Esophagus muscularis mucosa (tissue), 4 donors: ENCODE results near the gene CDH22. TPM values are rescaled to one million over a fixed set of nuclear protein-coding genes. Genes with fewer than 3 reads are reported as not detected.
A peak's percentile ranks its signal among the peaks of the same experiment; 100 is the strongest.

Experiments used
- DNase-seq: peaks from one replicate; pipeline ENCODE4 v3.0.0-alpha.2; 2017; ENCODE audit errors: extremely low spot score
- H3K27ac ChIP-seq, 4 donors: fragments of 200-600 bp; sonication (generic); replicated peaks in 1 of 4; 1 replicate in 3 of 4; 2 replicates in 1 of 4; pipeline ENCODE4 v1.5.1; 2016 to 2019; ENCODE audit warnings: mild to moderate bottlenecking in 1 of 4
- H3K27me3 ChIP-seq, 4 donors: fragments of 200-600 bp; sonication (generic); one replicate each; pipeline versions ENCODE4 v1.5.1 to v1.6.0; 2016 to 2019
- H3K36me3 ChIP-seq, 4 donors: fragments of 200-600 bp; sonication (generic); one replicate each; pipeline ENCODE4 v1.5.1; 2016 to 2019
- H3K4me1 ChIP-seq, 4 donors: fragments of 200-600 bp; sonication (generic); one replicate each; pipeline ENCODE4 v1.5.1; 2016 to 2019
- H3K4me3 ChIP-seq, 4 donors: fragments of 200-600 bp; sonication (generic); 1 replicate in 2 of 4; 2 replicates in 2 of 4; pipeline ENCODE4 v1.5.1; 2016 to 2019; ENCODE audit warnings: mild to moderate bottlenecking in 4 of 4, moderate library complexity in 1 of 4
- H3K9me3 ChIP-seq, 4 donors: fragments of 200-600 bp; sonication (generic); 1 replicate in 3 of 4; 2 replicates in 1 of 4; pipeline ENCODE4 v1.5.1; 2016 to 2019
- EP300 ChIP-seq: sonication (generic); formaldehyde crosslinking; IDR thresholded peaks from one replicate; pipeline ENCODE4 v1.6.1; 2017; ENCODE audit warnings: antibody characterized with exemption
- POLR2A ChIP-seq: fragments of 450-650 bp; IDR thresholded peaks from one replicate; pipeline ENCODE4 v1.6.1; 2017; ENCODE audit warnings: antibody characterized with exemption, moderate library complexity, mild to moderate bottlenecking, low read depth
- POLR2AphosphoS5 ChIP-seq, 2 donors: sonication (generic); formaldehyde crosslinking; IDR thresholded peaks; one replicate each; pipeline ENCODE4 v1.6.1; 2017; ENCODE audit warnings: antibody characterized with exemption in 2 of 2
- WGBS: methylation state at CpG from one replicate; pipeline ENCODE4 v1.1.5; 2018; 5-methylcytosine and 5-hydroxymethylcytosine counted together
- intact Hi-C: fragments of 100-400 bp; cut with DNase I; formaldehyde crosslinking; loops from one replicate; pipeline ENCODE4 v1.15.1; 2023
- total RNA-seq, 4 donors: library from RNA; depleted of rRNA; stranded (reverse); fragments of >200 nt; gene quantifications; one replicate each; pipeline versions ENCODE4 v1.1.0 to v1.2.1, GENCODE V29; 2016
- TF ChIP-seq, protein P1 (sequence below), 3 experiments: fragments of 200-600 bp in 2 of 3; fragments of 450-650 bp in 1 of 3; sonication (generic) in 2 of 3; IDR thresholded peaks; one replicate each; pipeline ENCODE4 v1.5.1; 2017 to 2019; ENCODE audit warnings: antibody characterized with exemption in 3 of 3, mild to moderate bottlenecking in 2 of 3, moderate library complexity in 1 of 3

CDH22 gene
- total RNA-seq, 4 donors from 2014 or later, result 0.17 to 0.69 (median 0.42) TPM; not detected in 1

DNA sequence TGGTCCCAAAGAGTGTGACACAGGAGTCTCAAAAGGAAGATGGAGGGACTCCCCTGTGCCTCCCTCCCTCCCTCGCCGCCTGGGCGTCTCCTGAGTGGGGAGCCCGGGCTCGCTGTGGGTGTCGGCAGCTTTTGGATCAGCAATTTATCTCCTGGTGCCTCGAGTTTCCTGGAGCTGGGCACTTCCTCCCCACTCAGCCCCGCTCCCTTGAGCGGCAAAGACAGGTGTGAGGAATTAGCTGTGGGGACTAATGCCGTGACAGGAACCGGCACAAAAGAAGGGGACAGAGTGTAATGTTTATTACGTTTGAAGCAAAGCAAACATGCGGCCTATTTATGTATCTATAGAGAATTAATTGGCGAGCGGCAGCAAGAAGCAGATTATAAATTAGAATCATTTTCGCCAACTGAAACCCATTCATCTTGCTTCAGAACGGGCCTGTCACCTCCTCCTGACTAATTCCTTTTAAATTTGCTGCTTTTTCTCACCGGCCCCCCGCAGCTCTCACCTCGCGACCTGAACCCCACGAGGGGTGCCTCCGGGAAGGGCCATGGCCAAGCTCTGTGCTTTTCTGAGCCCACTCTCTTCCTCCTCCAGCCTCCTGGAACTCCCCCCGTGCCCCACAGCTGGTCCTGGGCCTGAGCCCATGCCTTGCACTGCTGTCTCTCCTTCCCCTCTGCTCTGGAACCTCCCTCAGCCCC lies 8.8 kb upstream of the CDH22 start:
- no peak overlapping the region for H3K27ac ChIP-seq
- H3K36me3 ChIP-seq, result no peaks in the 10 kb centered on the region
- intact Hi-C loops, result no loop called here
- peaks cover 5 to 99% (median 44%) of the 10 kb centered on the region in 4 donors for H3K27me3 ChIP-seq
- peaks cover 4 to 9% (median 8%) of the 10 kb centered on the region in 4 donors for H3K4me1 ChIP-seq
- H3K4me3 ChIP-seq, result no peak overlapping the region
- no peak for DNase-seq
- TF ChIP-seq POLR2A (no peak), EP300 (no peak), POLR2AphosphoS5 (IDR thresholded peaks at IDR 0.05) (no peak)
- TF ChIP-seq, protein P1, sequence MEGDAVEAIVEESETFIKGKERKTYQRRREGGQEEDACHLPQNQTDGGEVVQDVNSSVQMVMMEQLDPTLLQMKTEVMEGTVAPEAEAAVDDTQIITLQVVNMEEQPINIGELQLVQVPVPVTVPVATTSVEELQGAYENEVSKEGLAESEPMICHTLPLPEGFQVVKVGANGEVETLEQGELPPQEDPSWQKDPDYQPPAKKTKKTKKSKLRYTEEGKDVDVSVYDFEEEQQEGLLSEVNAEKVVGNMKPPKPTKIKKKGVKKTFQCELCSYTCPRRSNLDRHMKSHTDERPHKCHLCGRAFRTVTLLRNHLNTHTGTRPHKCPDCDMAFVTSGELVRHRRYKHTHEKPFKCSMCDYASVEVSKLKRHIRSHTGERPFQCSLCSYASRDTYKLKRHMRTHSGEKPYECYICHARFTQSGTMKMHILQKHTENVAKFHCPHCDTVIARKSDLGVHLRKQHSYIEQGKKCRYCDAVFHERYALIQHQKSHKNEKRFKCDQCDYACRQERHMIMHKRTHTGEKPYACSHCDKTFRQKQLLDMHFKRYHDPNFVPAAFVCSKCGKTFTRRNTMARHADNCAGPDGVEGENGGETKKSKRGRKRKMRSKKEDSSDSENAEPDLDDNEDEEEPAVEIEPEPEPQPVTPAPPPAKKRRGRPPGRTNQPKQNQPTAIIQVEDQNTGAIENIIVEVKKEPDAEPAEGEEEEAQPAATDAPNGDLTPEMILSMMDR (IDR thresholded peaks at IDR 0.05), result no peak
- H3K9me3 ChIP-seq, result no peaks in the 10 kb centered on the region
- WGBS, result 22% methylated on average over 24 of the region's 24 CpGs

DNA sequence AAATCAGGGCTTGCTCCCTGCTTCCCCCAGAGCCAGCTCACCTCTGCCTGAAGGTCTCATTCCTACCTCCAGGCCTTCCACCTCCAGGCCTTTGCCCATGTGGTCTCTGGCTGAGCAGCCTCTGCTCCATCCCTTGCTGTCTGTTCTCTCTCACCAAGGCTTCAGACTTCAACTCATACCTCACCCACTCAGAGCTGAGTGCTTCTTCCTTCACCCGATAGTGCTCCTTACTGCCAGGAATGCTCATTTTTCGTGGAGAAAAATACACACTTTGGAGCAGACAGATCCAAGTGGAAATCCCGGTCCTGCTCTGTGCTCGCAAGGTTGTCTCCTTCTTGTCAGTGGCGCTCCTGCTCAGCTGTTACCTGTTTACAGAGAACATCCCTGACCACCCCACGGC lies 7.0 kb upstream of the CDH22 start:
- peaks cover 5 to 99% (median 49%) of the 10 kb centered on the region in 4 donors for H3K27me3 ChIP-seq
- intact Hi-C loops, result no loop called here
- WGBS, result 60% methylated on average over 6 of the region's 6 CpGs
- H3K9me3 ChIP-seq, result no peaks in the 10 kb centered on the region
- DNase-seq, result no peak
- H3K4me3 ChIP-seq, result no peak overlapping the region
- H3K4me1 ChIP-seq, result peaks cover 4 to 12% (median 10%) of the 10 kb centered on the region in 4 donors
- TF ChIP-seq POLR2AphosphoS5 (IDR thresholded peaks at IDR 0.05), result no peak
- no peak for TF ChIP-seq POLR2A
- no peak for TF ChIP-seq EP300
- TF ChIP-seq, protein P1 (IDR thresholded peaks at IDR 0.05), result no peak
- no peaks in the 10 kb centered on the region for H3K36me3 ChIP-seq
- H3K27ac ChIP-seq, result no peak overlapping the region

DNA sequence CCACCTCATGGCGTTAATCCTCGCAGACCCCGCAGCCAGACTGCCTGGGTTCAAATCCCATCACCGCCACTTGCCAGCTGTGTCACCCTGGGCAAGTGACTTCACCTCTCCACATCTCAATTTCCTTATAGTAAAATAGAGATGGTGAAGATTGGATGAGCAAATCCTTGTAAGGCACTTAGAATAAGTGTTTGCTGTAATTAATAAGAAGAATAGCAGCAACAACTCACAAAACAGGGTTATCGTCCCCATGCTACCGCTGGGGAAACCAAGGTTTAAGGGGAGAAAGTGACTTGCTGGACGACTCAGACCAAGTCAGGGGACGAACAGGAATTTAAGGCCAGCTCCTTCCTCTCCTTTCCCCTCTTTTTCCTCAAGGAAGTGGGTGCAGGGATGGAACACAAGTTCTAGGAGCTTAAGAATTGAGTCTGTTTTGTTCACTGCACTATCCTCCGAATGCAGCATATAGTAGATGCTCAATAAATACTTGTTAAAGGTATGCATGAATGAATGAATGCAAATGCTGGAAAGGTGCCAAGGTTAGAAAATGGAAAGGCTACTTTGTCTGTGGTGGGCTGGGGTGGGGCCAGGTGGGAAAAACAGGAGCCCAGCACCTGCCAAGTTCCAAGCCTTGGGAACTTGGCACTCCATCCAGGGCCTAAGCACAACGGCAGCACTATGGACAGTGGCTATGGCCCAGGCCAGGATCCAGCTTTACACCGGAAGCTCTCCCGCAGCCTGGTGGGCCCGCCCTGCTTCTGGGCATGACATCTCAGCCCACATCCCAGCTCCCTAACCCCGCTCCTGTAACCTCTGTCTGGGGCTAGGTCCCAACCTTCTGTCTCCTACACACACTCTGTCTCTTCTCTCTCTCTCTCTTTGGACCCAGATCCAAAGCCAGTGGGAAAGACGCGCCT lies 4.9 kb upstream of the CDH22 start:
- DNase-seq, result no peak
- Histone ChIP-seq H3K4me1 (peaks cover 4 to 20% (median 16%) of the 10 kb centered on the region in 4 donors), H3K4me3 (peak overlapping the region in 1 of 4 donors; percentile 9), H3K27ac (no peak overlapping the region), H3K27me3 (peaks cover 5 to 99% (median 60%) of the 10 kb centered on the region in 4 donors), H3K9me3 (no peaks in the 10 kb centered on the region), H3K36me3 (no peaks in the 10 kb centered on the region)
- 58% methylated on average over 16 of the region's 16 CpGs for WGBS
- no peak for TF ChIP-seq POLR2AphosphoS5 (IDR thresholded peaks at IDR 0.05)
- TF ChIP-seq POLR2A, result no peak
- no peak for TF ChIP-seq EP300
- TF ChIP-seq, protein P1 (IDR thresholded peaks at IDR 0.05), result no peak
- intact Hi-C loops, result no loop called here

DNA sequence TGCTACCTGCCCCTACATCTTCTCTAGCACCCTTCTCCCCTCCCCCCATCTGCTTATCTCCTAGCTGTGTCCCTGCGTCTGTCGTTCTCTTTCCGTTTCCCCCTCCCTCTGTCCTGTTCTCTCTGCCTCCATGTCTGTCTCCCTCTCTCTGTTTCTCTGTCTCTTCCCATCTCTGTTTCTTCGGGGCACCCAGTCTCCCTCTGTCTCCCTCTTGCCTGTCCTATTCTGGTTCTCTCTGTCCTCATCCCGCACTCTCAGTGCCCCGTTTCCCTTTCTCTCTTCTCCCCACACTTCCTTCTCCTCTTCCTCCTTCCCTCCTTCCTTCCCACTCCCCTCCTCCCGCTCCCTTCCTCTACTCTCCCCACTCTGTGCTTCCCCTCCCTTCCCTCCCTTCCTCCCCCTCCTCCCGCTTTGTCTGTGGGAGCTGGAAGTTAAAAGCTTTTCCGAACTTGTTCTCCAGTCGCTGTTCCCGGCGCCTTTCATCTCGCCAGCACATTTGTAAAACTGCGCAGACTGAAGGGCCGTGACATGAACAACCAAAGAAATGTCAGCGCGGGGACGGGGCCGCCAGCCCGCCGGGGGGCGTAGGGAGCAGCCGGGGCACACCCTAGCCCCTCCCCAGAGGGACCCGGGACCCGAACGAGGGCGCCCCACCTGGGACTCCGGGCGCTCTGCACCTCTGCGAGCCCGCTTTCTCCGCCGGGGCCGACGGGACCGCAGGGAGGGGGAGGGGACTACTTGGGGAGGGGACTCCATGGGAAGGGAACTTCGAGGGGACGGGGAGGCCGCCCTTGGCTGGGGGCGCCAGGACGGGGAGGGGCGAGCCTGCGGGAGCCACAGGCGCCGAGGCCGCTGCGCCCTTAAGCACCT lies 4.0 kb upstream of the CDH22 start:
- H3K27ac ChIP-seq, result no peak overlapping the region
- DNase-seq, result no peak
- peak overlapping the region in 2 of 4 donors; percentile 9 to 41 for H3K4me3 ChIP-seq
- intact Hi-C loops, result no loop called here
- peaks cover 10 to 29% (median 25%) of the 10 kb centered on the region in 4 donors for H3K4me1 ChIP-seq
- H3K36me3 ChIP-seq, result no peaks in the 10 kb centered on the region
- 2% methylated on average over 13 of the region's 47 CpGs for WGBS
- peaks cover 11 to 99% (median 64%) of the 10 kb centered on the region in 4 donors for H3K27me3 ChIP-seq
- TF ChIP-seq POLR2A (no peak), POLR2AphosphoS5 (IDR thresholded peaks at IDR 0.05) (no peak), EP300 (no peak)
- TF ChIP-seq, protein P1 (IDR thresholded peaks at IDR 0.05), result no peak
- H3K9me3 ChIP-seq, result no peaks in the 10 kb centered on the region
